Effector memory CD8-positive, alpha-beta T cell (primary cell): ENCODE measurements around the gene TMEM168.

Experiments
- ATAC-seq: fragments of 150-1000 bp; cut with Tn5 transposase; replicated peaks from 2 replicates; pipeline ENCODE4 v1.10.0; 2021; ENCODE audit warnings: mild to moderate bottlenecking, moderate library complexity
- DNase-seq, 3 experiments: peaks; one replicate each; pipeline ENCODE4 v3.0.0; 2021
- H3K27ac Mint-ChIP-seq, 2 donors: one replicate each; pipeline ENCODE4 v1.8.0; 2022; ENCODE audit warnings: mild to moderate bottlenecking in 2 of 2, mixed read lengths in 2 of 2, moderate library complexity in 2 of 2
- H3K27me3 Mint-ChIP-seq, 2 donors: one replicate each; pipeline ENCODE4 v1.8.0; 2022; ENCODE audit warnings: mixed read lengths in 2 of 2
- H3K36me3 Mint-ChIP-seq: one replicate; pipeline ENCODE4 v1.8.0; 2022; ENCODE audit warnings: mild to moderate bottlenecking, moderate library complexity, mixed read lengths; ENCODE audit not compliant: insufficient read depth
- H3K4me1 Mint-ChIP-seq, 2 donors: one replicate each; pipeline ENCODE4 v1.8.0; 2022; ENCODE audit warnings: low read depth in 2 of 2, mixed read lengths in 2 of 2
- H3K4me3 Mint-ChIP-seq, 2 donors: one replicate each; pipeline ENCODE4 v1.8.0; 2022; ENCODE audit warnings: mild to moderate bottlenecking in 2 of 2, mixed read lengths in 2 of 2, moderate library complexity in 2 of 2
- H3K9me3 Mint-ChIP-seq, 2 donors: one replicate each; pipeline ENCODE4 v1.8.0; 2022; ENCODE audit warnings: mixed read lengths in 2 of 2

Gene TMEM168

DNA sequence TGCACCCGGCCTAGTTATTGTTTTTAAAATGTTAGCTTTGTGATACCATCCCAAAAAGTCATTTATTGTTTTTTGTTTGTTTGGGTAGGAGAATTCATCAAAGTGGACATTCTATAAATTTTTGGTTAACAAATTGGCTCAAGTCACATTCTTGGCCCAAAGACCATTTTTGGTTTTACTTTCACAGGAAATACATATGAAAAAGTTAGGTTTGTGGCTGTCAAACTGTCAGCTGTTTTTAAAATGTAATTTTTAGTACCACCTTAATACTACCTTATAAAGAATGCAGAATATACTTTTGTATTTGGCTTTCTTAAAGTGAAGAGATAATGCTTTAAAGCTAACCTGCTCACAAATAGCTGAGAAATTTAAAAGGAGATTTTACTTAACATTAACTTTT is 25.1 kb downstream of the TMEM168 start:
- H3K4me1 Mint-ChIP-seq = peaks cover 2 to 6% of the 10 kb centered on the region in 2 donors
- no peaks in the 10 kb centered on the region for H3K27me3 Mint-ChIP-seq
- ATAC-seq (peak; percentile 53), DNase-seq (no peak)
- H3K9me3 Mint-ChIP-seq = no peaks in the 10 kb centered on the region
- peak overlapping the region; percentile 47 to 60 for H3K4me3 Mint-ChIP-seq
- peak overlapping the region; percentile 39 to 89 for H3K27ac Mint-ChIP-seq
- H3K36me3 Mint-ChIP-seq = peaks cover 8% of the 10 kb centered on the region

DNA sequence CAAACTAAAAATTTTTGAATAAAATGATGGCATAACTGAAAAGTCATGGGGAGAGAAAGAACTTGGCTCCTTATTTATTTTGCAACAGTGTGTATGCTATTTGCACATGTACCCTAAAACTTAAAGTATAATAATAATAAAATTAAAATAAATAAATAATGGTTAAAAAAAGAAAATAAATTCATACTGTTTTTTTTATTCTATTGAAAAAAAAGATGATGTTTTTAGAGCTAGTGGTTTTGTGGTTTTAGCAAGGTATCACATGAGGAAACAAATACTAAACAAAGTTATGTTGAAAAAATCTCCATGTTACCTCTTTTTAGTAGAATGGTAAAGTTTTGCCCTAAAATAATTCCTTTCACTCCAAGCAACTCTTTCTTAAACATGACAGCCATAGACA is 26.2 kb downstream of the TMEM168 start:
- Mint-ChIP-seq H3K27ac (peak overlapping the region; percentile 20 to 89), H3K4me3 (peak overlapping the region; percentile 47 to 60), H3K4me1 (peaks cover 2 to 6% of the 10 kb centered on the region in 2 donors), H3K27me3 (no peaks in the 10 kb centered on the region), H3K36me3 (peaks cover 8% of the 10 kb centered on the region), H3K9me3 (no peaks in the 10 kb centered on the region)
- peak; percentile 44 for ATAC-seq
- no peak for DNase-seq

DNA sequence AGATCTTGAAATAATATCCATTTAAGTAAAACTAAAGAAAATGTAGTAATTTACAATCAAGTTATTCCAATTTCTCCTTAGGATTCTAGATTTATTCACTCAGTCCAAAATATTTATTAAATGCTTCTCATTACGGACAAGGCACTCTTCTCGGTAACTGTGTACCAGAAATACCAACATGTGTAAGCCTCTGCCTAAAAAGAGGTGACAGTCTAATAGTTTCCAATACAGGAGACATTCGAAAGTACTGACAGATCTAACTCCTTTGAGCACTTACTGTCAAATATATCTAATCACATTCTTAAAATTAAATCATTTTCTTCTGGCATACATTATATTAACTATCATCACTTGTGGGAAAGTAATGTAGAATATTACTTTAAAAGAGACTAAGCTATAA is 26.9 kb downstream of the TMEM168 start:
- ATAC-seq = no peak
- Mint-ChIP-seq H3K36me3 (peaks cover 8% of the 10 kb centered on the region), H3K4me3 (no peak overlapping the region), H3K27me3 (no peaks in the 10 kb centered on the region), H3K9me3 (no peaks in the 10 kb centered on the region), H3K4me1 (peaks cover 2 to 6% of the 10 kb centered on the region in 2 donors), H3K27ac (peak overlapping the region in 1 of 2 donors; percentile 20)
- no peak for DNase-seq

DNA sequence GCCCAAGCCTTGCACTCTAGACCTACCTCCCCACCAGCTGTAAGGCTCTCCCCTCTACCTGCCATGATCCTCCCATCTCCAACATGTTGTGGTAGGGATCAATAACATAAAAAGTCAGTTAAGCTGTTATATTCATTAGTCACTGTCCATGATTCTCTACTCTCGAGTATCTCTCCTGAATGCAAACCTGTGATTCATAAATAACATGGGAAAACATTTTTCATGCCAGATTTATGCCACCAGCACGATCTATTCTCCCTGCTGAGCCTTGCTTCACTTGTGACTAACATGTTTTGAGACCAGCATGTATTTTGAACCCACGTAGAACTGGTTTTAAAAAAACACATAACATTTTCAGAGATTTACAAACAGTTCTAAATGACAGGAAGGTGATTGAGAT is 30.3 kb downstream of the TMEM168 start:
- Mint-ChIP-seq H3K4me3 (no peak overlapping the region), H3K9me3 (no peaks in the 10 kb centered on the region), H3K36me3 (no peaks in the 10 kb centered on the region), H3K4me1 (peaks cover 4 to 6% of the 10 kb centered on the region in 2 donors), H3K27me3 (no peaks in the 10 kb centered on the region), H3K27ac (no peak overlapping the region)
- DNase-seq (no peak), ATAC-seq (no peak)

DNA sequence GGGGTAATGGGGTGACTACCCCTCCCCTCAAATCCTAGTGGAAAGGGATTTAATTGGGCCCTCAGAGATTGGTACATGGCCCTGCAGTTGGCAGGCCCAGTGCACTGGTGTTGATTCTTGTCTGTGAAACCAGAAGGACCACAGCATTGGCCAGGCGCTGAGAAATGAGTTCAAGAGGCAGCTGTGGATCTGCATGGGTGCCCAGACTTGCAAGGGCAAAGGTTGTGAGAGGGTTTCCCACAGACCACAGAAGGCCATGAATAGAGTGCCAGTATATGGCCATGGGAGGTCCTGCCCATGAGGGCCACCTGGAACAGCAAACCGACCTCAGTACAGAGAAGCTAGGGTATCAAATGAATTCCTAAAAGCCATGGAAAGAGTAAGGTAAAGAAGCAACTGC is 32.9 kb downstream of the TMEM168 start:
- ATAC-seq (no peak), DNase-seq (no peak)
- Mint-ChIP-seq H3K4me3 (no peak overlapping the region), H3K27ac (peak overlapping the region in 1 of 2 donors; percentile 3), H3K4me1 (peaks cover 0 to 3% of the 10 kb centered on the region in 2 donors), H3K36me3 (no peaks in the 10 kb centered on the region), H3K27me3 (no peaks in the 10 kb centered on the region), H3K9me3 (no peaks in the 10 kb centered on the region)

DNA sequence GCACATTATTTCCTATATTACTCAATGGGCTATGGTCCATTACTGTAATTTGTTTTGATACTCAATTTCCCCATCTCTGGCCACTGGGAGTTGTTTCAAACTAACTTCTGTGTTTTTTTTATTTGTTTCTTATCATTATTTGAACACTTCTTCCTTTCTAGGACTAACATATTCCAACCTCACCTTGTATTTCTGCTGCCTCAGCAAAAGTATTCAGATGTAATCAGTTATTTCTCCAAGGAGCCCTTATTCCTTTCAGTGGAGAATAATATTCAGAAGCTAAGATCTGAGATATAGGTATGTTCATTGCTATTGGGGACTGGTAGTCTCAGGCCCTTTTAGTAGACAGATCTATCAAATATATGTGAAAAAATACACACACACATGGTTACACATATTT is 36.9 kb downstream of the TMEM168 start:
- H3K9me3 Mint-ChIP-seq = no peaks in the 10 kb centered on the region
- H3K27me3 Mint-ChIP-seq = no peaks in the 10 kb centered on the region
- no peak overlapping the region for H3K4me3 Mint-ChIP-seq
- peaks cover 0 to 2% of the 10 kb centered on the region in 2 donors for H3K4me1 Mint-ChIP-seq
- DNase-seq (no peak), ATAC-seq (no peak)
- H3K36me3 Mint-ChIP-seq = no peaks in the 10 kb centered on the region
- H3K27ac Mint-ChIP-seq = no peak overlapping the region

DNA sequence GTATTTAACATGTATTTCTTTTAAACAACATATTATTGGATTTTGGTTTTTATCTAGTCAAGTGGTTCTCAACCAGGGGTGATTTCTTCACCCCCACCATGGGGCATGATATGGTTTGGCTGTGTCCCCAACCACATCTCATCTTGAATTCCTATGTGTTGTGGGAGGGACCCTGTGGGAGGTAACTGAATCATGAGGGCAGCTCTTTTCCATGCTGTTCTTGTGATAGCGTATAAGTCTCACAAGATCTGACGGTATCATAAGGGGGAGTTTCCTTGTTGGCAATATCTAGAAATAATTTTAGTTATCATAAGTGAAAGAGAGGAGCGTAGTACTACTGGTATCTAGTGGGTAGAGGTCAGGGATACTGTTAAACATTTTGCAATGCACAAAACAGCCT is 37.6 kb downstream of the TMEM168 start:
- ATAC-seq (no peak), DNase-seq (no peak)
- H3K4me3 Mint-ChIP-seq = no peak overlapping the region
- no peak overlapping the region for H3K27ac Mint-ChIP-seq
- no peaks in the 10 kb centered on the region for H3K36me3 Mint-ChIP-seq
- no peaks in the 10 kb centered on the region for H3K27me3 Mint-ChIP-seq
- H3K4me1 Mint-ChIP-seq = no peaks in the 10 kb centered on the region
- H3K9me3 Mint-ChIP-seq = no peaks in the 10 kb centered on the region

DNA sequence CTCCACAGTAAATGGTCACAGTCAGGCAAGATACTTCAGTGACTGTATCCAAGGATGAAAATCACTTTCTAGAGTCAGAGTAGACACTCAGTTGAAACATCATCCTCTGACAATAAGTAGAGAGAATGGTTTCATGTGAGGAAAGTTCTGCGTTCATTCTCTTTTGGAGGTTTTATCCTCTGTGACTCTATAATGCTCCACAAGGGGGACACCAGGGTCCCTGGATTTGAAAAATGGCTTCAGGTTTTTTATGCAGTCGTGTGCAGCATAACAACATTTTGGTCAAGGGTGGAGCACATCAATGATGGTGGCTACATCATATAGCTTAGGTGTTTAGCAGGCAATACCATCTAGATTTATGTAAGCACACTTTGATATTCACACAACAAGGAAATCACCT is 40.4 kb downstream of the TMEM168 start:
- H3K27me3 Mint-ChIP-seq = no peaks in the 10 kb centered on the region
- H3K9me3 Mint-ChIP-seq = peaks cover 0 to 1% of the 10 kb centered on the region in 2 donors
- no peak overlapping the region for H3K4me3 Mint-ChIP-seq
- no peak for DNase-seq
- ATAC-seq = no peak
- no peaks in the 10 kb centered on the region for H3K36me3 Mint-ChIP-seq
- no peaks in the 10 kb centered on the region for H3K4me1 Mint-ChIP-seq
- H3K27ac Mint-ChIP-seq = no peak overlapping the region

DNA sequence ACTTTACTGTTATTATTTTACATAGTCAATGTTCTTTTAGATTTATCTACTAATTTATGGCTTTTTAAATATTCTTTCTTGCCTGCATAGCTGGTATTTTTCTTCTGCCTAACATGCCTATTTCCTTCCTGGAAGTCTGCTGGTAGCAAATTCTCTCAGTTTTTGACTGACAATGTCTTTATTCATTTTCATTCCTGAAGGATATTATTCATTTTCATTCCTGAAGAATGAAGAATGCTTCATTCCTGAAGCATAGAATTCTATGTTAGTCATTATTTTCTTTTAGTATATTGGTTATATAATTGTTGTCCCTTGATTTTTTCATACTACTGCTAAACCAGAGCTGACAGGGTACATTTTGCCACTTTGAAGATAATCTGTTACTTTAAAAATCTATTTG is 41.8 kb downstream of the TMEM168 start:
- ATAC-seq = no peak
- Mint-ChIP-seq H3K27ac (no peak overlapping the region), H3K27me3 (no peaks in the 10 kb centered on the region), H3K4me1 (no peaks in the 10 kb centered on the region), H3K9me3 (peaks cover 0 to 1% of the 10 kb centered on the region in 2 donors), H3K36me3 (no peaks in the 10 kb centered on the region), H3K4me3 (no peak overlapping the region)
- DNase-seq = no peak

DNA sequence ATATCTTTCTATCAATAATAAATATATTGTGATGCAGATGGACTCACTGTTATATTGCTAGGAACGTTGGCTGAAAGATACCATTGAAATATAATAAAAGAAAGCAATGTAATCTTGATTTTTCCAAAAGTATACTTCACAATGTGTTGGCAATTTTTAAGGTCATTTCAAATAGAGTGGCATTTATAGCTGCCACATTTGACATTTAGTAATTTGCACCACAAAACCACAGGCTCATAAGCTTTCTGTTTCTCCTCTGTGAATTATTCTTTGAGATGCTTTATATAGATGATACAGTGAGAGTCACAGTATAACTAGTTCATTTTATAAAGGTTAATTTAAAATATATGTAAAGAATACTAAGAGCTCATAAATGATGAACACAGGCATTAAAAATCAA is 44.6 kb downstream of the TMEM168 start:
- ATAC-seq (no peak), DNase-seq (no peak)
- H3K4me3 Mint-ChIP-seq = no peak overlapping the region
- H3K4me1 Mint-ChIP-seq = no peaks in the 10 kb centered on the region
- peaks cover 0 to 1% of the 10 kb centered on the region in 2 donors for H3K9me3 Mint-ChIP-seq
- H3K27ac Mint-ChIP-seq = no peak overlapping the region
- H3K36me3 Mint-ChIP-seq = no peaks in the 10 kb centered on the region
- H3K27me3 Mint-ChIP-seq = peaks cover 0 to 5% of the 10 kb centered on the region in 2 donors

DNA sequence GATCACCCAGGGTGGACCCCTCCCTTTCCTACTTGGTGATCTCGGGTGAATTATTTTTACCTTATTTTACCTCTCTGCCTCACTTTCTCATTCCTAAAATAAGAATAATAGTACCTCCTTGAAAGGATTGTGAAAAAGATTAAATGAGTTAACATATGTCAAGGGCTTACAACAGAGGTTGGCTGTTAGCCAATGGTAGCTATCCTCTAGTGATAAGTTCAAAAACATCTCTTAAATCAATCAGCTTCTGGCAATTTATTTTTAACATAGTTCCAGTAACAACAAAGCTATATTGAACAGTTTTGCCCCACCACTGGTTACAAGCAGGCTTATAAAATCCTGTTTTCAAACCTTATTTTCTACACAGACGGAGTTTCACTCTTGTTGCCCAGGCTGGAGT is 45.4 kb downstream of the TMEM168 start:
- Mint-ChIP-seq H3K27me3 (peaks cover 0 to 13% of the 10 kb centered on the region in 2 donors), H3K36me3 (no peaks in the 10 kb centered on the region), H3K9me3 (peaks cover 0 to 1% of the 10 kb centered on the region in 2 donors), H3K4me1 (no peaks in the 10 kb centered on the region), H3K4me3 (no peak overlapping the region), H3K27ac (no peak overlapping the region)
- ATAC-seq = no peak
- no peak for DNase-seq

DNA sequence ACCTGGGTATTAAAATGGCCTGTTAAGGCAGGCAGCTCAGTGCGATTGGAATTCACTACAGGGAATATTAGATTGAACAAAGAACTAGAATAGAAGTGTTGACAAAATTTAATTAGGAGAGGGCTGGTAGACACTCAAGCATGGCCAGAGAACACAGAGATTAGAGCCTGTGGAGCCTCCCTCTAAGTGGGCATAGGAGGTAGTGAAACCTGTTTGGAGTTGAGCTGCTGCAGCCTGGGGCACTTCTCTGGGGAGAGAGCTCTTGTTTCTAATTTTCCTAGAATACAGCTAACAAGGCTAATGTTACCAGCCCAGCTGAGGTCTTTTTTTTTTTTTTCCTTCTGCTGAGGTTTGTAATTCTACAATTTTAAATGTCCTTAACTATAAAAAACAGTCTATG is 46.4 kb downstream of the TMEM168 start:
- Mint-ChIP-seq H3K36me3 (no peaks in the 10 kb centered on the region), H3K4me1 (no peaks in the 10 kb centered on the region), H3K9me3 (peaks cover 1 to 4% of the 10 kb centered on the region in 2 donors), H3K27ac (no peak overlapping the region), H3K4me3 (no peak overlapping the region), H3K27me3 (peaks cover 4 to 15% of the 10 kb centered on the region in 2 donors)
- ATAC-seq = no peak
- DNase-seq = no peak

DNA sequence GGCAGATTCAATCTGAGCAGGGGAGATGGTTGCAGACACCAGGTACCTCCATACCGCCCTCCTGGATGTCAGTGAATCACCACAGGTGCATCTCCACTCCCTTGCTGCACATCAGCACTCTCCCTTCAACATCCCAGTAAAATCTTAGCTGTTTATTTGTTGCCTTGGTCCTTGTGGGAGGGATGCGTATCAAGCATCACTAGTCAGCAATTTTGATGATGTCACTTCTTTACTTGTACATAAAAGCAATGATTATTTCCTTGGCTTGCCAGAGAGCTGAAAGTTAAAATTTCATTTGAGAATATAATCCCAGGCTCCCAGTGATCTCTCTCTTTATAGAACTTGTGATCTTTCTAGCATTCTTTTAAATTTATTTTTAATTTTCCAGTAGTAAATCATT is 49.5 kb downstream of the TMEM168 start:
- Mint-ChIP-seq H3K36me3 (no peaks in the 10 kb centered on the region), H3K4me1 (no peaks in the 10 kb centered on the region), H3K9me3 (peaks cover 0 to 9% of the 10 kb centered on the region in 2 donors), H3K27ac (no peak overlapping the region), H3K4me3 (no peak overlapping the region), H3K27me3 (peaks cover 8 to 15% of the 10 kb centered on the region in 2 donors)
- DNase-seq = no peak
- ATAC-seq = no peak

DNA sequence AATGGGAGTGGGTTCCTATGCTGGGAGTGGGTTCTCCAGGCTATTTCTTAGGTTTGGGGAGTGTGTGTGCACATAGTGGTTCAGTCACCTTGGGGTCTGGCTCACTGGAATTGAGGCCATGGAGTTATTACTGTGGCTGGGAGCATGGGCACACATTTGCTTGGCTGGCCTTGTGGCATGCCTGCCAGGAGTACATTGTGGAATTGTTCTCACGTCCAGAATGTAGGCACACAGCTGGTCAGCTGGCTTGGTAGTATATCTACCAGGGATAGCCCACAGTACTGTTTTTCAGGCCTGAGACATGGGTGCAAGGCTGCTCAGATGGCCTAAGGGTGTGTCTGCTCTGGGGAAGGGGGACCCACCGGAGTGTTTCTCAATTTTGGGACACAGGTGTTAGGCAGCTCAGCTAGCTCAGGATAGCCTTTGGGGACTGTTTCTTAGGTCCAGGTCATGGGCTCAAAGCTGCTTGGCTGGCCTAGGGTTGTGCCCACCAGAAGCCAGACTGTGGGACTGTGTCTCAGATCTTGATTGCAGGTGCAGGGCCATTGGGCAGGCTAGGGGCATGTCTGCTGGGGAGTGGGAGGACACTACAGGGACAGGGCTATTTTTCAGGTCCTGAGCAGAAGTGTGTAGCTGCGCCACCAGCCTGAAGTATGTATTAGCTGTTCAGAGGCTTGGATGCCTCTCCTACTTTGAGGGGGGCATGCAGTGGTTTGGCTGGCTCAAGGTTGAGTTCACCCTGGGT is 50.6 kb downstream of the TMEM168 start:
- Mint-ChIP-seq H3K27me3 (peaks cover 8 to 15% of the 10 kb centered on the region in 2 donors), H3K27ac (no peak overlapping the region), H3K36me3 (no peaks in the 10 kb centered on the region), H3K4me1 (no peaks in the 10 kb centered on the region), H3K4me3 (no peak overlapping the region), H3K9me3 (peaks cover 0 to 14% of the 10 kb centered on the region in 2 donors)
- no peak for ATAC-seq
- DNase-seq = no peak
